K562 (cell line): ENCODE data around the gene TMEM158. TPM values are rescaled to one million over a fixed set of nuclear protein-coding genes. Genes with fewer than 3 reads are reported as not detected.

Source experiments
- ATAC-seq: fragments of 200-7000 bp; cut with Tn5 transposase; 3 replicates; pipeline ENCODE4 v1.9.1; 2020; ENCODE audit warnings: moderate library complexity
- BruUV-seq: library from RNA; stranded (reverse); fragments of 400-500 nt; replicated peaks from 2 replicates; lab custom pipeline; 2021; lab: Mats Ljungman, UMichigan
- CTCF ChIA-PET: fragments of 300-600 bp; formaldehyde crosslinking; extraction: SDS; loops from one replicate; lab custom pipeline; 2021; ENCODE audit warnings: low intra/inter-chr PET ratio; lab: Yijun Ruan, JAX
- POLR2A ChIA-PET: fragments of 300-600, 350-650 bp; sonication (Branson Sonifier 250); formaldehyde crosslinking; extraction: SDS; loops from one replicate; lab custom pipeline; 2021; ENCODE audit warnings: antibody characterized with exemption, inconsistent platforms; lab: Yijun Ruan, JAX
- DNase-seq, 4 experiments: peaks; one replicate each; pipeline versions ENCODE4 v3.0.0 to v3.0.0-alpha.2; 2011 to 2018; ENCODE audit warnings: low spot score in 3 of 4, mixed read lengths in 3 of 4; ENCODE audit errors: extremely low read depth in 1 of 4
- FAIRE-seq: peaks from 2 replicates; lab custom pipeline; 2011; peaks lifted over from hg19 to GRCh38; lab: Jason Lieb, UNC
- H2AFZ ChIP-seq: 2 replicates; pipeline ENCODE4 v1.6.0; 2011; ENCODE audit warnings: low read depth, low read length, control low read depth, inconsistent platforms
- H3K27ac ChIP-seq: fragments of 200-600 bp; 3 replicates; pipeline ENCODE4 v1.8.0; 2011; ENCODE audit warnings: low read depth, mild to moderate bottlenecking, control low read depth, inconsistent platforms, low read length, moderate library complexity, mixed read lengths; ENCODE audit errors: extremely low read depth
- H3K27me3 ChIP-seq, 2 experiments: fragments of 300-600 bp in 1 of 2; 2 replicates in 1 of 2; 3 replicates in 1 of 2; pipeline versions ENCODE4 v1.6.0 to v1.8.0; 2011; ENCODE audit warnings: inconsistent platforms in 2 of 2, low read length in 2 of 2, mild to moderate bottlenecking in 1 of 2, mixed read lengths in 1 of 2, moderate library complexity in 1 of 2; ENCODE audit not compliant: control insufficient read depth in 2 of 2, insufficient read depth in 2 of 2
- H3K36me3 ChIP-seq: fragments of 300-600 bp; 3 replicates; pipeline ENCODE4 v1.8.0; 2011; ENCODE audit warnings: mild to moderate bottlenecking, low read length, inconsistent platforms; ENCODE audit not compliant: control insufficient read depth, insufficient read depth
- H3K4me1 ChIP-seq, 2 experiments: fragments of 200-600 bp in 1 of 2; replicated peaks in 1 of 2; 2 replicates in 1 of 2; 3 replicates in 1 of 2; pipeline versions ENCODE4 v1.5.1 to v1.8.0; 2011; ENCODE audit warnings: inconsistent platforms in 2 of 2, low read length in 2 of 2, mild to moderate bottlenecking in 1 of 2, mixed read lengths in 1 of 2, moderate library complexity in 1 of 2; ENCODE audit not compliant: control insufficient read depth in 2 of 2, insufficient read depth in 2 of 2
- H3K4me2 ChIP-seq: 2 replicates; pipeline ENCODE4 v1.6.1; 2011; ENCODE audit warnings: low read length, control low read depth, inconsistent platforms, mixed read lengths; ENCODE audit not compliant: insufficient read depth
- H3K4me3 ChIP-seq: fragments of 200-600 bp; sonication (generic), shearing (Covaris generic); 2 replicates; pipeline ENCODE4 v1.5.1; 2016; ENCODE audit warnings: control low read depth, inconsistent platforms
- H3K79me2 ChIP-seq: fragments of 200-600 bp; 3 replicates; pipeline ENCODE4 v1.8.0; 2011; ENCODE audit warnings: low read length, inconsistent platforms; ENCODE audit not compliant: control insufficient read depth, insufficient read depth
- H3K9ac ChIP-seq, 2 experiments: 2 replicates each; pipeline versions ENCODE4 v1.6.0 to v1.6.1; 2011; ENCODE audit warnings: low read depth in 2 of 2, low read length in 2 of 2, control low read depth in 1 of 2, inconsistent platforms in 1 of 2, mild to moderate bottlenecking in 1 of 2, mixed read lengths in 1 of 2; ENCODE audit not compliant: insufficient read depth in 1 of 2
- H3K9me1 ChIP-seq: one replicate; pipeline ENCODE4 v1.6.0; 2011; ENCODE audit warnings: inconsistent platforms, mild to moderate bottlenecking, low read length, moderate library complexity; ENCODE audit not compliant: control insufficient read depth, insufficient read depth
- H3K9me3 ChIP-seq: replicated peaks from 2 replicates; pipeline ENCODE4 v1.5.1; 2011; ENCODE audit warnings: low read depth, low read length, inconsistent platforms; ENCODE audit not compliant: control insufficient read depth, insufficient read depth
- H4K20me1 ChIP-seq: replicated peaks from 2 replicates; pipeline ENCODE4 v1.6.1; 2011; ENCODE audit warnings: low read length, inconsistent platforms, mixed read lengths; ENCODE audit not compliant: control insufficient read depth, insufficient read depth
- FUS ChIP-seq: fragments of 200-400 bp; formaldehyde crosslinking; optimal IDR thresholded peaks from 2 replicates; pipeline ENCODE3; 2017; ENCODE audit warnings: low read depth, low read length
- HBP1 ChIP-seq: fragments of 450-650 bp; formaldehyde crosslinking; IDR thresholded peaks from 2 replicates; pipeline ENCODE4 v1.4.0; 2022; ENCODE audit warnings: missing genetic modification characterization
- HMBOX1 ChIP-seq: sonication (generic); IDR thresholded peaks from 2 replicates; pipeline ENCODE4 v1.6.1; 2016
- L3MBTL2 ChIP-seq: fragments of 450-650 bp; IDR thresholded peaks from 2 replicates; pipeline ENCODE4 v1.6.1; 2016; ENCODE audit warnings: mild to moderate bottlenecking, moderate library complexity
- POU5F1 ChIP-seq: fragments of 150-350 bp; IDR thresholded peaks from 2 replicates; pipeline ENCODE4 v1.6.1; 2014; ENCODE audit warnings: borderline replicate concordance, low read length, low read depth, mild to moderate bottlenecking; ENCODE audit not compliant: partially characterized antibody
- SIN3A ChIP-seq, 2 experiments: fragments of 150-350 bp in 1 of 2; IDR thresholded peaks; 2 replicates each; pipeline ENCODE4 v1.6.1; 2011 to 2016; ENCODE audit warnings: borderline replicate concordance in 2 of 2, low read depth in 2 of 2, low read length in 2 of 2, mild to moderate bottlenecking in 2 of 2, moderate library complexity in 2 of 2; ENCODE audit not compliant: control insufficient read depth in 1 of 2
- SPI1 ChIP-seq: IDR thresholded peaks from 2 replicates; pipeline ENCODE4 v1.6.1; 2011; ENCODE audit warnings: low read depth, low read length, control low read depth, borderline replicate concordance
- VEZF1 ChIP-seq: fragments of 200-800 bp; sonication (Bioruptor generic); IDR thresholded peaks from 2 replicates; pipeline ENCODE4 v1.6.1; 2017; ENCODE audit warnings: missing genetic modification characterization, missing compliant biosample characterization
- ZBTB34 ChIP-seq: fragments of 250-450 bp; sonication (Bioruptor Pico); IDR thresholded peaks from 2 replicates; pipeline ENCODE4 v1.8.0; 2021; ENCODE audit warnings: mild to moderate bottlenecking, moderate library complexity
- WGBS: fragments of 100-300 bp; shearing (Covaris generic); methylation state at CpG from one replicate; pipeline ENCODE4 v1.1.6; 2016; ENCODE audit warnings: low coverage, mixed read lengths; ENCODE audit not compliant: insufficient coverage; ENCODE audit errors: missing lambda C conversion rate; 5-methylcytosine and 5-hydroxymethylcytosine counted together
- in situ Hi-C: fragments of 300-500 bp; cut with MboI; formaldehyde crosslinking; loops from 4 replicates; pipeline ENCODE4 v1.15.0; 2018; ENCODE audit warnings: inconsistent platforms, mixed read lengths
- intact Hi-C: fragments of 100-400 bp; cut with micrococcal nuclease; formaldehyde crosslinking; loops from 2 replicates; pipeline ENCODE4 v1.14.2; 2022
- polyA plus RNA-seq, 8 experiments: library from polyadenylated mRNA; depleted of rRNA in 4 of 8; stranded (reverse) in 5 of 8; unstranded in 3 of 8; fragments of >200 nt; fragmentation: Nextera tagmentation in 2 of 8; fragmentation: Illumina TruSeq in 1 of 8; extraction: Ambion mirVana in 2 of 8; extraction: Trizol in 1 of 8; gene quantifications; 2 replicates each; pipeline versions ENCODE4 v1.2.1 to v1.2.3, GENCODE V29; 2011 to 2014; ENCODE audit warnings: inconsistent platforms in 1 of 8, missing spikeins in 1 of 8
- total RNA-seq, 7 experiments: library from RNA; depleted of rRNA in 6 of 7; stranded (reverse); fragments of >200 nt in 6 of 7; fragmentation: Illumina TruSeq in 2 of 7; extraction: Trizol in 2 of 7; gene quantifications; 2 replicates each; pipeline versions ENCODE4 v1.2.1 to v1.2.3, GENCODE V29; 2011 to 2021; ENCODE audit warnings: low replicate concordance in 1 of 7

TMEM158 gene
- total and polyA plus RNA-seq, 9 of the 15 experiments (the other 6 are each of a cell fraction or from before 2014, with no cell fraction given) = 2.2 to 46.5 (median 8.4) TPM

- no TSS peak for BruUV-seq
- no peak for TF ChIP-seq ZBTB34 (CRISPR knock-in tag)
- no peak for TF ChIP-seq VEZF1 (CRISPR knock-in tag)
- no peak for TF ChIP-seq SIN3A (IDR thresholded peaks at IDR 0.05; ENCODE audit: borderline replicate concordance in 2 of 2, control insufficient read depth in 1 of 2, low read depth in 2 of 2, low read length in 2 of 2)
- no peak for TF ChIP-seq POU5F1
- peak; percentile 63 for TF ChIP-seq HMBOX1
- no peak for TF ChIP-seq FUS
- 0 out of 2 replicates have a peak, but pooled peaks have one; percentile 7 for TF ChIP-seq L3MBTL2
- TF ChIP-seq HBP1 = no peak
- peak; percentile 94 for TF ChIP-seq SPI1
- TF ChIP-seq, all 486 proteins: peak for 3
- POLR2A ChIA-PET = interaction anchor here (0.6 to 1.1 kb wide), 5 partner anchors 15 to 805 kb away, joined by 3 to 4 read pairs (median 3); no protein-coding TSS in a partner anchor
Measured at GRCh38 chr3:45191424-45191823, 34.7 kb downstream of the TMEM158 start.

More at GRCh38 chr3:45191424-45191823, 34.7 kb downstream of the TMEM158 start:
- 53% methylated on average over 4 of the region's 4 CpGs for WGBS
- intact Hi-C loops (no loop called here), in situ Hi-C loops (no loop called here)
- H4K20me1 ChIP-seq = no peaks in the 10 kb centered on the region
- H3K27ac ChIP-seq = no peak overlapping the region
- H3K9me1 ChIP-seq = peaks cover 6% of the 10 kb centered on the region
- CTCF ChIA-PET = no interaction called here
- ATAC-seq = peak; percentile 51
- H3K36me3 ChIP-seq = no peaks in the 10 kb centered on the region
- no peak for DNase-seq
- H3K4me3 ChIP-seq = no peak overlapping the region
- no peaks in the 10 kb centered on the region for H3K27me3 ChIP-seq
- H2AFZ ChIP-seq = peak overlapping the region; percentile 35
- H3K9me3 ChIP-seq = no peaks in the 10 kb centered on the region
- no peaks in the 10 kb centered on the region; a peak in 2 of 5 replicates for H3K4me1 ChIP-seq
- H3K79me2 ChIP-seq = no peaks in the 10 kb centered on the region
- no peak overlapping the region; a peak in 1 of 4 replicates for H3K9ac ChIP-seq
- no peak overlapping the region; the same call in 1 of the 2 replicates for H3K4me2 ChIP-seq
- no peak for FAIRE-seq
